ENCODE data around the gene FAM83D. TPM values are rescaled to one million over a fixed set of nuclear protein-coding genes. Genes with fewer than 3 reads are reported as not detected.

The FAM83D gene
- total RNA-seq, 1 experiment from 2014 or later, result 48.1 TPM

GRCh38 chr20:38907918-38908677 lies 18.1 kb upstream of the FAM83D start:
- no peak overlapping the region for H3K4ac ChIP-seq (ENCODE audit: low read depth, low read length)
- H3K4me2 ChIP-seq (ENCODE audit: insufficient read depth, insufficient read length, low read length), result no peak overlapping the region
- WGBS (ENCODE audit: extremely low coverage, insufficient read length, low lambda C conversion rate), result no CpG with 5 or more reads among the region's 13 CpGs
- H3K23me2 ChIP-seq (ENCODE audit: insufficient read length, low read depth, low read length, poor library complexity, severe bottlenecking), result no peaks in the 10 kb centered on the region
- no peaks in the 10 kb centered on the region for H3K9me3 ChIP-seq (ENCODE audit: control insufficient read depth, low read depth, low read length)
- Mint-ChIP-seq H3K36me3 (ENCODE audit: insufficient read depth in 1 of 3, low read depth in 3 of 3) (peaks cover 13 to 27% (median 25%) of the 10 kb centered on the region in 3 experiments), H3K4me1 (no peaks in the 10 kb centered on the region), H3K27ac (no peak overlapping the region), H3K4me3 (no peak overlapping the region), H3K27me3 (ENCODE audit: low read depth) (no peaks in the 10 kb centered on the region), H3K9me3 (no peaks in the 10 kb centered on the region; a peak in 1 of 5 replicates)
- H3K23ac ChIP-seq (ENCODE audit: insufficient read length, low read depth, low read length), result no peak overlapping the region
- H3K27ac ChIP-seq (ENCODE audit: insufficient read length, low read depth, low read length), result no peak overlapping the region
- no peaks in the 10 kb centered on the region for H3K27me3 ChIP-seq (ENCODE audit: insufficient read depth, low read length)
- no peaks in the 10 kb centered on the region for H4K20me1 ChIP-seq (ENCODE audit: control insufficient read depth, insufficient read depth, insufficient read length)
- no peaks in the 10 kb centered on the region for H3K79me2 ChIP-seq (ENCODE audit: insufficient read depth, low read length)
- H3K14ac ChIP-seq (ENCODE audit: insufficient read depth, low read length), result no peak overlapping the region
- DNase-seq, result no peak
- H4K5ac ChIP-seq (ENCODE audit: insufficient read length, low read depth, low read length), result no peak overlapping the region
- H2BK5ac ChIP-seq (ENCODE audit: insufficient read length, low read length), result no peak overlapping the region
- no peaks in the 10 kb centered on the region for H3K4me1 ChIP-seq (ENCODE audit: insufficient read depth, low read length)
- H3K56ac ChIP-seq (ENCODE audit: insufficient read length, low read depth, low read length), result peak overlapping the region; percentile 64
- no peak overlapping the region for H3K18ac ChIP-seq (ENCODE audit: insufficient read length, low read depth, low read length)
- H2BK12ac ChIP-seq (ENCODE audit: insufficient read length, low read depth, low read length), result no peak overlapping the region
- H4K91ac ChIP-seq (ENCODE audit: insufficient read length, low read depth, low read length), result no peak overlapping the region
- H2AFZ ChIP-seq (ENCODE audit: low read length), result no peak overlapping the region
- H2BK15ac ChIP-seq (ENCODE audit: low read depth, low read length), result no peak overlapping the region
- H3K9ac ChIP-seq (ENCODE audit: extremely low read depth, insufficient read length, low read length), result no peak overlapping the region
- no peaks in the 10 kb centered on the region for H3K79me1 ChIP-seq (ENCODE audit: insufficient read depth, low read depth, low read length, poor library complexity, severe bottlenecking)
- no peak overlapping the region for H2AK5ac ChIP-seq (ENCODE audit: insufficient read length, low read length)
- H3T11ph ChIP-seq (ENCODE audit: low read length), result no peak overlapping the region
- no peak overlapping the region for H2BK20ac ChIP-seq (ENCODE audit: low read depth, low read length, poor library complexity, severe bottlenecking)
- H4K8ac ChIP-seq (replicated peaks; ENCODE audit: insufficient read length, low read depth, low read length), result no peak overlapping the region
- no peak overlapping the region for H2BK120ac ChIP-seq (ENCODE audit: low read depth, low read length, poor library complexity, severe bottlenecking)
- TF ChIP-seq, protein P1, sequence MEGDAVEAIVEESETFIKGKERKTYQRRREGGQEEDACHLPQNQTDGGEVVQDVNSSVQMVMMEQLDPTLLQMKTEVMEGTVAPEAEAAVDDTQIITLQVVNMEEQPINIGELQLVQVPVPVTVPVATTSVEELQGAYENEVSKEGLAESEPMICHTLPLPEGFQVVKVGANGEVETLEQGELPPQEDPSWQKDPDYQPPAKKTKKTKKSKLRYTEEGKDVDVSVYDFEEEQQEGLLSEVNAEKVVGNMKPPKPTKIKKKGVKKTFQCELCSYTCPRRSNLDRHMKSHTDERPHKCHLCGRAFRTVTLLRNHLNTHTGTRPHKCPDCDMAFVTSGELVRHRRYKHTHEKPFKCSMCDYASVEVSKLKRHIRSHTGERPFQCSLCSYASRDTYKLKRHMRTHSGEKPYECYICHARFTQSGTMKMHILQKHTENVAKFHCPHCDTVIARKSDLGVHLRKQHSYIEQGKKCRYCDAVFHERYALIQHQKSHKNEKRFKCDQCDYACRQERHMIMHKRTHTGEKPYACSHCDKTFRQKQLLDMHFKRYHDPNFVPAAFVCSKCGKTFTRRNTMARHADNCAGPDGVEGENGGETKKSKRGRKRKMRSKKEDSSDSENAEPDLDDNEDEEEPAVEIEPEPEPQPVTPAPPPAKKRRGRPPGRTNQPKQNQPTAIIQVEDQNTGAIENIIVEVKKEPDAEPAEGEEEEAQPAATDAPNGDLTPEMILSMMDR (conservative IDR thresholded peaks at IDR 0.05), result no peak
